Bronchial epithelial cell (primary cell): ENCODE results near the gene KLF3. TPM values are rescaled to one million over a fixed set of nuclear protein-coding genes. Genes with fewer than 3 reads are reported as not detected.

Source experiments
- DNase-seq: peaks from one replicate; pipeline ENCODE4 v3.0.0-alpha.2; 2010; ENCODE audit warnings: low read depth
- FAIRE-seq: peaks from 2 replicates; lab custom pipeline; 2011; peaks lifted over from hg19 to GRCh38; lab: Jason Lieb, UNC
- H3K27me3 ChIP-seq: 2 replicates; pipeline ENCODE4 v1.5.1; 2011; ENCODE audit warnings: low read length; ENCODE audit not compliant: control insufficient read depth, insufficient read depth
- H3K36me3 ChIP-seq: 2 replicates; pipeline ENCODE4 v1.5.1; 2011; ENCODE audit warnings: low read length; ENCODE audit not compliant: control insufficient read depth, insufficient read depth
- H3K4me3 ChIP-seq: 2 replicates; pipeline ENCODE4 v1.5.1; 2011; ENCODE audit warnings: mild to moderate bottlenecking, low read depth, low read length, control low read depth
- CTCF ChIP-seq: IDR thresholded peaks from 2 replicates; pipeline ENCODE4 v1.5.1; 2011; ENCODE audit warnings: mild to moderate bottlenecking, moderate library complexity, low read length, control low read depth, inconsistent platforms; ENCODE audit not compliant: insufficient read depth, severe bottlenecking
- total RNA-seq: library from RNA; depleted of rRNA; stranded (reverse); fragments of >200 nt; gene quantifications from 2 replicates; pipeline ENCODE4 v1.2.1, GENCODE V29; 2014

The KLF3 gene
- total RNA-seq, 1 donor from 2014 or later, result 33.4 TPM

GRCh38 chr4:38683276-38683675, 19.3 kb downstream of the KLF3 start:
- no peak for TF ChIP-seq CTCF
- Histone ChIP-seq H3K4me3 (no peak overlapping the region), H3K27me3 (no peaks in the 10 kb centered on the region), H3K36me3 (peaks cover 19% of the 10 kb centered on the region)
- no peak for DNase-seq
- no peak for FAIRE-seq

GRCh38 chr4:38684271-38684670, 20.3 kb downstream of the KLF3 start:
- no peak for FAIRE-seq
- peaks cover 24% of the 10 kb centered on the region for H3K36me3 ChIP-seq
- no peaks in the 10 kb centered on the region for H3K27me3 ChIP-seq
- no peak overlapping the region for H3K4me3 ChIP-seq
- DNase-seq, result no peak
- TF ChIP-seq CTCF, result no peak

- TF ChIP-seq CTCF, result no peak
- DNase-seq (no peak), FAIRE-seq (peak; percentile 72)
- Histone ChIP-seq H3K4me3 (no peak overlapping the region), H3K27me3 (no peaks in the 10 kb centered on the region), H3K36me3 (peaks cover 26% of the 10 kb centered on the region)
Measured at GRCh38 chr4:38684951-38685844, 21.2 kb downstream of the KLF3 start.

GRCh38 chr4:38686682-38687081, 22.7 kb downstream of the KLF3 start:
- no peak for FAIRE-seq
- Histone ChIP-seq H3K27me3 (no peaks in the 10 kb centered on the region), H3K4me3 (no peak overlapping the region), H3K36me3 (peaks cover 29% of the 10 kb centered on the region)
- DNase-seq, result no peak
- TF ChIP-seq CTCF, result no peak

- H3K27me3 ChIP-seq, result no peaks in the 10 kb centered on the region
- no peak for TF ChIP-seq CTCF
- peak; percentile 80 for DNase-seq
- peaks cover 27% of the 10 kb centered on the region for H3K36me3 ChIP-seq
- FAIRE-seq, result no peak
- no peak overlapping the region for H3K4me3 ChIP-seq
Measured at GRCh38 chr4:38687571-38688011, 23.6 kb downstream of the KLF3 start.
